ENCODE measurements around the gene NAALADL2.
"Not testable (repeated sequence)": the region's sequence is repeated elsewhere in the genome, so short reads cannot be mapped to it uniquely, and the experiment has no call there.

Gene NAALADL2

GRCh38 chr3:175346573-175347356, 487.6 kb downstream of the NAALADL2 start:
- DNase-seq (ENCODE audit: extremely low read depth in 1 of 2, low read depth in 1 of 2) = no peak

DNA sequence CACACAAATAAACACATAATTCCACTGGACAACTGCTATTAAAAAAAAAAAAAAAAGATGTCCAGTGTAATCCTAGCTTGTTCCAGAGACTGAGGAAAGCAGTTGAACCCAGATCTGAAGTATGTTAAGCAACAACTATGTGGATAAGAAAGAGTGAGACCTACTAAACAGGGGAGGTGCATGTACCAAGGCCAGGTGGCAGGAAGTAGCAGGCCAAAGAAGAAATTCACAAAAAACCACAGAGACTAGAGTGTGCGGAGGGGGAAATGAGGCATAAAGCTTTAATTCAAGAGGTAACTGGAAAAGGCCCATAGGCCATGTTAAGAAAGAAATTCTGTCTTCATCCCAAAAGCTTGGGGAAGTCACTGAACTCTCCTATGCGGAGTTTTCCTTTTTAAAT, 490.0 kb downstream of the NAALADL2 start:
- DNase-seq (ENCODE audit: extremely low read depth in 1 of 2, low read depth in 1 of 2) = no peak

- no peak for DNase-seq (ENCODE audit: extremely low read depth in 1 of 2, low read depth in 1 of 2)
These were observed 496.7 kb downstream of the NAALADL2 start for GRCh38 chr3:175355801-175356335.

DNA sequence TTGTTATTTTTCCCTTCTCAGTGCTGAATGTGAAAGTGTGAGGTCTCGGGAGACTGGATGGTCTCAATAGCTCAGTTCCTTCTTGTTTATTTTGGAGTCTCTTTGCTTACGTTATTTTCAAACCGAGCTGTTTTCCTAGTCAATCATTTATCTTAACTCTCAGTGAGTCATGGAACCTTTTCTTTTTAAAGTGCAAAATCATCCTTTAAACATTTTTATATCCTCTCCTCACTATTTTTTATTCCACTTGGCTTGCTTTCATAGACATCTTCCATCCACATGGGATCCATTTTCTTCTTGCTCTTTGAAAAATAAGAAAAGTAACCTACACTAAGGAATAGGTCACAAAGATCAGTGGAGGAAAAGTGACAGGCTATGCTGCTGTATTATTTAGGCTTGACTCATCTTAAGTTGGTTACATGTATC, 497.8 kb downstream of the NAALADL2 start:
- DNase-seq (ENCODE audit: extremely low read depth in 1 of 2, low read depth in 1 of 2) = no peak

DNA sequence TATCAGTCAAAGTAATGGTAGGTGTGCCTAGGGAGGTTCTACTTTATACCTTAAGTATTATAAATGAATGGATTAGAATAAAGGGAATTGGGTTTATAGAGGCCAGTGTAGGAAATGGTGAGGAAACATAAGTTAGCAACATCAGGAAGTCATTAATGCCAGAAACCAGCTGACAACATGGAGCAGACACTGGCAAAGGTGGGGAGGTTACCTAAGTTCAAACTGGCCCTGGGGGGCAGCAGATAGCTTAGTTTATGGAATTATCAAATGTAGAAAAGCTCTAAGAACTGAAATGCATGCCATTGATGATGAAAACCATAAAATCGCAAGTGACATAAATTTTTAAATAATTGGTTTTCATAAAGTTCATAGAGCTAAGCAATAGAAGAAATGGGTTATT, 498.6 kb downstream of the NAALADL2 start:
- DNase-seq (ENCODE audit: extremely low read depth in 1 of 2, low read depth in 1 of 2) = no peak

GRCh38 chr3:175358935-175359334, 499.8 kb downstream of the NAALADL2 start:
- no peak for DNase-seq (ENCODE audit: extremely low read depth in 1 of 2, low read depth in 1 of 2)

DNA sequence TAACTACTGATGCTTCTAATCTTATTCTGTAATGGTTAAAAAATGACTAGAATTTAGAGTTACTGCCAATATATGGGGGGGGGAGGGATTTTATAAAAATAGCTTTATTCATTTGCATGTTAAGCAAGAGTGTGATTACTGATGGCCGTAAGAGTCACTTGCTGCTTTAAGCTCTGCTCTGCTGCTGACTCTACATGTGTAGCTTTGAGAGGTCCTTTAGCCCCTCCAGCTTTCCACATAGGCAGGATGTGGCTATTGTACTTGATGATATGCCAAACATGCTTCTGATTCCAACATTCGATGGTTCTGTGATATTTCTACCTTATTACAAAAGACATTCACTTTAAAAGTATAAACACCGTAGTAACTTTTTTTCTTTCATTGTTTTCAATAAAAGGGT, 511.3 kb downstream of the NAALADL2 start:
- DNase-seq (ENCODE audit: extremely low read depth in 1 of 2, low read depth in 1 of 2) = not testable (repeated sequence)

DNA sequence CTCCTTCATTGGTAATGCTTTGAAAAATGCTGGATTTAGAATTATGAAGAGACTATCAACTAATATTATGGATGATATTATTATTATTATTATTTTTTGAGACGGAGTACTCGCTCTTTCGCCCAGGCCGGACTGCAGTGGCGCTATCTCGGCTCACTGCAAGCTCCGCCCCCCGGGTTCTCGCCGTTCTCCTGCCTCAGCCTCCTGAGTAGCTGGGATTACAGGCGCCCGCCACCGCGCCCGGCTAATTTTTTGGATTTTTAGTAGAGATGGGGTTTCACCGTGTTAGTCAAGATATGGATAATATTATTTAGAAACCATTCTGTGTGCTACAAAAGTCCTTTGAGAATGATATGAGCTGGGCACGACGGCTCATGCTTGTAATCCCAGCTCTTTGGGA, 512.1 kb downstream of the NAALADL2 start:
- DNase-seq (ENCODE audit: extremely low read depth in 1 of 2, low read depth in 1 of 2) = not testable (repeated sequence)

DNA sequence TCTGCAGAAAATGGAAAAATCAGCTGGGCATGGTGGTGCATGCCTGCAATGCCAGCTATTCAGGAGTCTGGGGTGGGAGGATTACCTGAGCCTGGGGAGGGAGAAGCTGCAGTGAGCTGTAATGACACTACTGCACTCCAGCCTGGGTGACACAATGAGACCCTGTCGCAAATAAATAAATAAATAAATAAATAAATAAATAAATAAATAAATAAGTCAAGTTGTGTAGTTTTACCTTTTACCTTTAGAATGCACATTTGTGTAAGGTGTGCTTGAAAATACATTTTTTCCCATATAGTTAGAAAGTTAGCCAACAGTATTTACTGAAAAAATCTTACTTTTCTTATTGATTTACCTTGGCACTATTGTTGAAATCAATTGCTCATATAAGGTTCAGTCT, 515.6 kb downstream of the NAALADL2 start:
- no peak for DNase-seq (ENCODE audit: extremely low read depth in 1 of 2, low read depth in 1 of 2)

DNA sequence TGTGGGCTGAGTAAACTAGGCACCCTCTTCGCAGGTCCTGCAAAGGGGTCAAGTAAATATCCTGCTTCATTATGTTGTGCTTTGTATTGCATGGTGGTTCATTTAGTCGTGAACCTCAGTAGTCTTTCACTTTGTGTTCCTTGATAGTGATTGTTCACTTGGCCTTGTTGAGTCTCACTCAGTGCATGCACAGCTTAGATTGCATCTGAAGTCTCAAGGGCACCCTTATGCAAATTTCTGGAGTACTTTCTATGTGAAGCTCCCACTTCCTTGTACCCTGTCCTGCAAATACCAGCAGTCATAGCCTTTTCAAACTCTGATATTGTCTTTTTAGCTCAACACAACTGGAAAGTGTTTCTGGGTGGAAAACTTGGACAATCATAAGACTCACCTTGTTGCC, 519.2 kb downstream of the NAALADL2 start:
- no peak for DNase-seq (ENCODE audit: extremely low read depth in 1 of 2, low read depth in 1 of 2)

GRCh38 chr3:175381685-175382084, 522.6 kb downstream of the NAALADL2 start:
- no peak for DNase-seq (ENCODE audit: extremely low read depth in 1 of 2, low read depth in 1 of 2)

DNA sequence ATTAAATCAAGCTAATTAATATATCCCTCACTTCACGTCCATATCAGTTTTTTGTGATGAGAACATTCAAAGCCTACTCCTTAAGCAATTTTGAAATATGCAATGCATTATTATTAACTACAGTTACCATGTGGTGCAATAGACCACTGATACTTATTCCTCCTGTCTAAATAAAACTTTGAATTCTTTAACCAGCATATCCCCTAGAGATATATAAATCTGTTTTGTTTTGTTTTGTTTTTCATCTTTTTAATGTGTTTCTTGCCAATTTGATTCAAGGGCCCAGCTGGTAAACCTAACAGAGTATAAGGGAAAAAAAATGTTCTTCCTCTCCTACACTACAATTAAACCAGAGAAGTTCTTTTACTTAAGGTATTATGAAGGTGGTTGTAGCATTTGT, 524.2 kb downstream of the NAALADL2 start:
- DNase-seq (ENCODE audit: extremely low read depth in 1 of 2, low read depth in 1 of 2) = no peak

- DNase-seq (ENCODE audit: extremely low read depth in 1 of 2, low read depth in 1 of 2) = no peak
These were observed 524.7 kb downstream of the NAALADL2 start for GRCh38 chr3:175383813-175384212.

- no peak for DNase-seq (ENCODE audit: extremely low read depth in 1 of 2, low read depth in 1 of 2)
These were observed 525.4 kb downstream of the NAALADL2 start for GRCh38 chr3:175384569-175384968.

DNA sequence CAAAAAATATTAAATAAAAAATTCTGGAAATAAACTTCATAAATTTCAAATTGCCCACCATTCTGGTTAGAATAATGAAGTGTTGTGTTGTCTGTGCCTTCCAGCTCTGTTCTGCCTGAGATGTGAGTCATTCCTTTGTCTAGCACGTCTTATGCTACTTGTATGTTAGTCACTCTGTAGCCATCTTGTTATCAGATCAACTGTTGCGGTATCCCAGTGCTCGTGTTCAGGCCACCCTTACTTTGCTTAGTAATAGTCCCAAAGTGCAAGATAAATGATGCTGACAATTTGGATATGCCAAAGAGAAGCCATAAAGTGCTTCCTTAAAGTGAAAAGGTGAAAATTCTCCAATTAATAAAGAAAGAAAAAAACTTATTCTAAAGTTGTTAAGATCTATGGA, 527.5 kb downstream of the NAALADL2 start:
- no peak for DNase-seq (ENCODE audit: extremely low read depth in 1 of 2, low read depth in 1 of 2)

GRCh38 chr3:175389560-175389959, 530.4 kb downstream of the NAALADL2 start:
- no peak for DNase-seq (ENCODE audit: extremely low read depth in 1 of 2, low read depth in 1 of 2)

DNA sequence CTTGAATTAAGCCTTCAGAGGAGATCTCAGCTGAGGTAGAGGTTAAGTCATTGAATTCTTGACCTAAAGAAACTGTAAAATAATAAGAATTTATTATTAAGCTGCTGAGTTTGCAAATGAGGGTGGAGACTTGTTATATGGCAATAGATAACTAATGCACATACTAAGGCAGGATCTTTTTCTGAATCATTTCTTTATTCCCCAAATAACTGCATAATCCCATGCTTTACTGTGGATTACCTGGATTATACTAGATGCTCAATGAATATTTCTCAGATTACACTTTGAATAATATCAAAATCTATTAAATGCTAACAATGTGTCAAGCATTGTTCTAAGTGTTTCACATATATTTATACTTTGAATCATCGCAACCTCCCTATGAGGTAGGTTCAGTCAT, 532.5 kb downstream of the NAALADL2 start:
- DNase-seq (ENCODE audit: extremely low read depth in 1 of 2, low read depth in 1 of 2) = no peak

DNA sequence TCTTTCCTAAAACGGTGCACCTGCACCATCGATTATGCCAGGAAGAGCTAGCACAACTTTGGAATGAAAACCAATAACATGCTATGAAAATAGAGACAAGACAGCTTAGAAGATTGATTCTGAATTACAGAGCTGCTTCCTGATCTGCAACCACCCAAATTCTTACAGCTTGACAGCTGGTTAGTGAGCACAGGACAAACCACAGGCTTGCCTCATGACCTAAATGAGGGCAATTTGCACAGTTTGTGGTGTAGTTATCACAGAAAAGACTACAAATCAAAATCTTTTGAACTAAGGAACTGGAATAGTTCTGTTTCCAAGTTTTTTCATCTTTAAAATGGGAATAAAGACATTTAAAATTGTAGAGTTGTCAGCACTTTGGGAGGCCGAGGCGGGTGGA, 533.5 kb downstream of the NAALADL2 start:
- DNase-seq (ENCODE audit: extremely low read depth in 1 of 2, low read depth in 1 of 2) = no peak

DNA sequence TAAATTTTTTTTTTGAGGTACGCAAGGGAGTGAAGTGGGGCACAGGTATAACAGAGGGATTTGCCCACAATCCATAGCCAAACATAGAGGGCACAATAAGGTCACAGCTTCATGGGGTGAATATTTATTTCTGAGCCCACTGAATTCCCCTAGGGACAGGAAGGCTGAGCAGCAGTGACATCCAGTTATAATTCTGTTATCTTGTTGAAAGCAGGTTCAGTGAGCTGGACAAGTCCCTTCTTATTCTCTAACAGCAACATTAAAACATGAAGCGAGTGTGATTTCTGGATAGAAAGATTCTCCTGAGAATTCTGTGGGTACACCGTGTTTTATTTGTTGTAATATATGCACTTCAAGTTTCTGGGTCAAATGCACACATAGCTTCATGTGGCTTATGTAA, 538.2 kb downstream of the NAALADL2 start:
- DNase-seq (ENCODE audit: extremely low read depth in 1 of 2, low read depth in 1 of 2) = no peak

GRCh38 chr3:175398676-175399075, 539.5 kb downstream of the NAALADL2 start:
- no peak for DNase-seq (ENCODE audit: extremely low read depth in 1 of 2, low read depth in 1 of 2)

GRCh38 chr3:175399156-175399840, 540.2 kb downstream of the NAALADL2 start:
- no peak for DNase-seq (ENCODE audit: extremely low read depth in 1 of 2, low read depth in 1 of 2)

DNA sequence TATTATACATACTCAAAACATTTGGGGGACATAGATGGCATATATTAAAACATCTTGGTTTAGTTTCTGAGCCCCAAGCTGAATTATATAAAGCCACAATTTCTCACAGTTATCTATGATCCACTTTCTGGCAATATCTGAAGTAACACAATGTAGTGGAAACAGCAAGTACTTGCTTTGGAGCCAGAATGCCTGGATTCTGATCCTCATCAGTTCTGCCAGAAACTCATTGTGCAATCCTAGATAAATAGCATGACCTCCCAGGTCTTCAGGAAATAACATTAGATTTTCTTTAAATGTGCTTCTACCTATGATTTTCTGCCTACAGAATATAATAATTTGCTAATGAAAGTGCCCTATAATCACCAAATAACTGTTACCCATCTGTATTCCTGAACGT, 544.9 kb downstream of the NAALADL2 start:
- no peak for DNase-seq (ENCODE audit: extremely low read depth in 1 of 2, low read depth in 1 of 2)
